ENCODE results near the gene CES3. TPM values are rescaled to one million over a fixed set of nuclear protein-coding genes. Genes with fewer than 3 reads are reported as not detected.

Gene CES3
- total RNA-seq, 4 donors from 2014 or later: 10.3 to 30.3 (median 12.9) TPM

DNA sequence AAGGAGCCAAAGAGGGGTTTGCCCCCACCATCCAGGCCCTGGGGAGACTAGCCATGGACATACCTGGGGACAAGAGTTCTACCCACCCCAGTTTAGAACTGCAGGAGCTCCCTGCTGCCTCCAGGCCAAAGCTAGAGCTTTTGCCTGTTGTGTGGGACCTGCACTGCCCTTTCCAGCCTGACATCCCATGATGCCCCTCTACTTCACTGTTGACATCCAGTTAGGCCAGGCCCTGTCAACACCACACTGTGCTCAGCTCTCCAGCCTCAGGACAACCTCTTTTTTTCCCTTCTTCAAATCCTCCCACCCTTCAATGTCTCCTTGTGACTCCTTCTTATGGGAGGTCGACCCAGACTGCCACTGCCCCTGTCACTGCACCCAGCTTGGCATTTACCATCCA lies 48.1 kb downstream of the CES3 start:
- TF ChIP-seq CTCF (IDR thresholded peaks at IDR 0.05 in 4 of 5, conservative IDR thresholded peaks at IDR 0.05 in 1 of 5): no peak
- no peak for TF ChIP-seq POLR2A (IDR thresholded peaks at IDR 0.05)
- ATAC-seq: no peak
- Histone ChIP-seq H3K36me3 (no peaks in the 10 kb centered on the region), H3K27ac (no peak overlapping the region), H3K9me3 (no peaks in the 10 kb centered on the region), H3K27me3 (no peaks in the 10 kb centered on the region), H3K4me1 (peaks cover 0 to under 1% of the 10 kb centered on the region in 2 donors), H3K4me3 (no peak overlapping the region)
- in situ Hi-C loops (cut with MboI; ENCODE audit: low sequenced_read_pairs in 4 of 4): no loop called here
- intact Hi-C loops (cut with DNase I; ENCODE audit: low total_unique reads): no loop called here
- no peak for DNase-seq

GRCh38 chr16:67011274-67011673 lies 50.2 kb downstream of the CES3 start:
- Histone ChIP-seq H3K4me3 (no peak overlapping the region), H3K4me1 (peaks cover 5 to 7% of the 10 kb centered on the region in 2 donors), H3K27me3 (no peaks in the 10 kb centered on the region), H3K27ac (no peak overlapping the region), H3K9me3 (no peaks in the 10 kb centered on the region), H3K36me3 (no peaks in the 10 kb centered on the region)
- ATAC-seq: no peak
- in situ Hi-C loops (cut with MboI; ENCODE audit: low sequenced_read_pairs in 4 of 4) (loop anchor here in 1 of 4 donors (10.0 kb wide), 1 partner anchor 144 kb away; the partner anchor contains the start of genes B3GNT9, FBXL8 and TRADD), intact Hi-C loops (cut with DNase I; ENCODE audit: low total_unique reads) (no loop called here)
- no peak for DNase-seq
- no peak for TF ChIP-seq POLR2A (IDR thresholded peaks at IDR 0.05)
- no peak for TF ChIP-seq CTCF (IDR thresholded peaks at IDR 0.05 in 4 of 5, conservative IDR thresholded peaks at IDR 0.05 in 1 of 5)

GRCh38 chr16:67013233-67013822 lies 52.3 kb downstream of the CES3 start:
- H3K4me1 ChIP-seq: peaks cover 5 to 7% of the 10 kb centered on the region in 2 donors
- intact Hi-C loops (cut with DNase I; ENCODE audit: low total_unique reads): no loop called here
- H3K9me3 ChIP-seq: no peaks in the 10 kb centered on the region
- peak overlapping the region in 3 of 4 donors; percentile 43 to 68 (median 68) for H3K27ac ChIP-seq
- peak overlapping the region; percentile 55 to 77 (median 58) for H3K4me3 ChIP-seq
- H3K36me3 ChIP-seq: no peaks in the 10 kb centered on the region
- H3K27me3 ChIP-seq: no peaks in the 10 kb centered on the region
- TF ChIP-seq POLR2A (IDR thresholded peaks at IDR 0.05): no peak
- TF ChIP-seq CTCF (IDR thresholded peaks at IDR 0.05 in 4 of 5, conservative IDR thresholded peaks at IDR 0.05 in 1 of 5): no peak
- ATAC-seq: no peak
- DNase-seq: no peak
- in situ Hi-C loops (cut with MboI; ENCODE audit: low sequenced_read_pairs in 4 of 4): loop anchor here in 1 of 4 donors (10.0 kb wide), 1 partner anchor 141 kb away; the partner anchor contains the start of genes B3GNT9, FBXL8 and TRADD

DNA sequence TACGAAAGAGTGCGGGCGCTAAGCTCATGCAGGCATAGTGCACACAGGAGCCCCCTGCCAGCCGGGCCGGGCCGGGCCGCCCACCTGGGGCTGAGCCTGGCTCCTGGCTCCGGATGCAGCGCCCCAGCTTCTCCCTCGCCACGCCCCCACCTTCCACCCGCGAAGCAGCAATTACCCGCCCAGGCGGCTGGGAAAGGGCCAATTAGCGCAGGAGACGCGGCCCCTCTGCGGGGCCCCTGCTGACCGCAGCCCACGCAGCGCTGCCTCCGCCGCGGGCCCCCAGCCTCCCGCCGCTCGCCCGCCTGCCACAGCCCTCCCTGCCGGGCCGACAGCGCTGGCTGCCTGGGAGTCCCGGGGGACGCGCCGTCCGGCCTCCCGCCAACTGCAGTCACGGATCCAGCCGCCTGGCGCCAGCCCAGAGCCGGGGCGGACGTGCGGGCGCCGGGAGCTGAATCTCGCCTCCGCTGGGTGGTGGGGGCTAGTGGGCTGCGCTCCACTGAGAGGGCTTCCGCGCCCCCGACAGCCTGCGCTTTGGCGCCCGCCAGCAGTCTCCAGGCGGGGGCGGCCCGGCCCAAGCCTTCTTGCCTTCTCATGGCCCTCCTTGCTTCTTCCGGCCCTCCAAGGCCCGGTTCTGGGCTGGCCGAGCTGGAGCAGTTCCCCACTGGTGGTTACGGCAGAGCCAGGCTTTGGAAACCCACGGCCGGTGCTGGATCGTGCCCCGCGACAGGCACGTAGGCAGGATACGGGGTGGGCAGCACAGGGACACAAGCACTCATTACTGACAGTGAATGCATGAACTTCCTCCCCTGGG lies 53.0 kb downstream of the CES3 start:
- H3K27ac ChIP-seq: peak overlapping the region; percentile 43 to 68 (median 61)
- in situ Hi-C loops (cut with MboI; ENCODE audit: low sequenced_read_pairs in 4 of 4): loop anchor here in 1 of 4 donors (10.0 kb wide), 1 partner anchor 141 kb away; the partner anchor contains the start of genes B3GNT9, FBXL8 and TRADD
- DNase-seq: peak; percentile 48 to 66

More for the DNA sequence above, 53.0 kb downstream of the CES3 start:
- H3K27me3 ChIP-seq: no peaks in the 10 kb centered on the region
- H3K4me1 ChIP-seq: peaks cover 5 to 7% of the 10 kb centered on the region in 2 donors
- TF ChIP-seq CTCF (IDR thresholded peaks at IDR 0.05 in 4 of 5, conservative IDR thresholded peaks at IDR 0.05 in 1 of 5): peak in 3 of 5 experiments; percentile 20 to 34 (median 33)
- no peak for TF ChIP-seq POLR2A (IDR thresholded peaks at IDR 0.05)
- intact Hi-C loops (cut with DNase I; ENCODE audit: low total_unique reads): loop anchor here (2.0 kb wide), 1 partner anchor 37 kb away; no protein-coding TSS in a partner anchor
- peak; percentile 52 to 65 for ATAC-seq
- H3K4me3 ChIP-seq: peak overlapping the region; percentile 55 to 77 (median 58)
- H3K36me3 ChIP-seq: no peaks in the 10 kb centered on the region
- H3K9me3 ChIP-seq: no peaks in the 10 kb centered on the region

Data from gastrocnemius medialis (tissue), 4 donors.